HCT116 (cell line): ENCODE data around the gene BRAP. TPM values are rescaled to one million over a fixed set of nuclear protein-coding genes. Genes with fewer than 3 reads are reported as not detected.

Source experiments
- ATAC-seq: fragments of 200-7000 bp; cut with Tn5 transposase; 2 replicates; pipeline ENCODE4 v1.9.1; 2020; ENCODE audit warnings: mild to moderate bottlenecking, moderate library complexity
- BruUV-seq: library from RNA; stranded (reverse); fragments of 400-500 nt; replicated peaks from 2 replicates; lab custom pipeline; 2021; lab: Mats Ljungman, UMichigan
- CTCF ChIA-PET: fragments of 300-600 bp; sonication (Branson Sonifier 250); formaldehyde crosslinking; loops from one replicate; lab custom pipeline; 2021; ENCODE audit warnings: antibody characterized with exemption; lab: Charles Lee
- POLR2A ChIA-PET: fragments of 300-600, 350-600 bp; sonication (Branson Sonifier 250); formaldehyde crosslinking; loops from one replicate; lab custom pipeline; 2021; ENCODE audit warnings: antibody characterized with exemption; lab: Charles Lee
- RAD21 ChIA-PET, 2 experiments: fragments of 300-600 bp; sonication (Branson Sonifier 250); formaldehyde crosslinking; loops; one replicate each; lab custom pipeline; 2023; ENCODE audit warnings: low total read pairs in 2 of 2; ENCODE audit not compliant: uncharacterized antibody in 2 of 2, unreplicated experiment in 2 of 2, low non-redundant PET in 1 of 2; lab: Charles Lee
- DNase-seq: peaks from one replicate; pipeline ENCODE4 v3.0.0-alpha.2; 2010; ENCODE audit warnings: low read depth, low spot score
- H2AFZ ChIP-seq: fragments of 200-600 bp; shearing (Covaris generic), sonication (generic); 2 replicates; pipeline ENCODE4 v1.6.1; 2017; ENCODE audit warnings: low read depth, mixed run types, mixed read lengths, antibody characterized with exemption, low read length; ENCODE audit not compliant: poor library complexity, severe bottlenecking
- H3K27ac ChIP-seq: 2 replicates; pipeline ENCODE4 v1.5.1; 2012; ENCODE audit warnings: low read depth, low read length
- H3K27me3 ChIP-seq: fragments of 200-600 bp; sonication (generic); 2 replicates; pipeline ENCODE4 v1.6.1; 2016; ENCODE audit warnings: mixed run types, low read length, mixed read lengths; ENCODE audit not compliant: insufficient read depth
- H3K36me3 ChIP-seq, 2 experiments: fragments of 200-500 bp in 1 of 2; fragments of 200-600 bp in 1 of 2; sonication (Bioruptor generic) in 1 of 2; sonication (generic) in 1 of 2; 2 replicates each; pipeline versions ENCODE4 v1.5.1 to v1.6.1; 2014 to 2016; ENCODE audit warnings: low read length in 2 of 2, inconsistent platforms in 1 of 2, mixed read lengths in 1 of 2, mixed run types in 1 of 2; ENCODE audit not compliant: insufficient read depth in 2 of 2, control insufficient read depth in 1 of 2
- H3K4me1 ChIP-seq, 2 experiments: fragments of 200-600 bp in 1 of 2; sonication (generic) in 1 of 2; 2 replicates each; pipeline versions ENCODE4 v1.5.1 to v1.6.1; 2012 to 2017; ENCODE audit warnings: low read length in 2 of 2, inconsistent platforms in 1 of 2, mild to moderate bottlenecking in 1 of 2, mixed read lengths in 1 of 2, mixed run types in 1 of 2, moderate library complexity in 1 of 2; ENCODE audit not compliant: insufficient read depth in 2 of 2, control insufficient read depth in 1 of 2
- H3K4me2 ChIP-seq: fragments of 200-600 bp; sonication (generic); 2 replicates; pipeline ENCODE4 v1.6.1; 2017; ENCODE audit warnings: mixed run types, low read length, mixed read lengths
- H3K4me3 ChIP-seq, 2 experiments: fragments of 200-600 bp in 1 of 2; sonication (generic) in 1 of 2; replicated peaks in 1 of 2; 2 replicates each; pipeline ENCODE4 v1.5.1; 2011 to 2016; ENCODE audit warnings: low read length in 2 of 2, control low read depth in 1 of 2, low read depth in 1 of 2, mild to moderate bottlenecking in 1 of 2, mixed read lengths in 1 of 2, mixed run types in 1 of 2
- H3K79me2 ChIP-seq: fragments of 200-600 bp; sonication (generic); 2 replicates; pipeline ENCODE4 v1.6.1; 2017; ENCODE audit warnings: mild to moderate bottlenecking, mixed run types, low read length, moderate library complexity, mixed read lengths; ENCODE audit not compliant: insufficient read depth
- H3K9ac ChIP-seq: fragments of 200-600 bp; sonication (generic); 2 replicates; pipeline ENCODE4 v1.6.1; 2016; ENCODE audit warnings: low read length, mixed read lengths
- H3K9me2 ChIP-seq: fragments of 200-600 bp; sonication (generic), shearing (Covaris generic); 2 replicates; pipeline ENCODE4 v1.6.1; 2017; ENCODE audit warnings: mixed run types, mild to moderate bottlenecking, moderate library complexity; ENCODE audit not compliant: insufficient read depth
- H3K9me3 ChIP-seq, 2 experiments: fragments of 200-500 bp in 1 of 2; fragments of 200-600 bp in 1 of 2; sonication (Bioruptor generic) in 1 of 2; sonication (generic) in 1 of 2; 2 replicates each; pipeline ENCODE4 v1.6.1; 2014 to 2017; ENCODE audit warnings: low read length in 2 of 2, mixed read lengths in 2 of 2, inconsistent platforms in 1 of 2, low read depth in 1 of 2, mild to moderate bottlenecking in 1 of 2, mixed run types in 1 of 2, moderate library complexity in 1 of 2; ENCODE audit not compliant: control insufficient read depth in 1 of 2, insufficient read depth in 1 of 2
- H4K20me1 ChIP-seq: fragments of 200-600 bp; sonication (generic), shearing (Covaris generic); 2 replicates; pipeline ENCODE4 v1.6.1; 2017; ENCODE audit warnings: mixed run types, mild to moderate bottlenecking, moderate library complexity; ENCODE audit not compliant: insufficient read depth
- CBX3 ChIP-seq: IDR thresholded peaks from 2 replicates; pipeline ENCODE4 v1.6.1; 2012; ENCODE audit warnings: low read depth
- CEBPB ChIP-seq: IDR thresholded peaks from 2 replicates; pipeline ENCODE4 v1.6.1; 2012; ENCODE audit warnings: low read depth
- EZH2 ChIP-seq: fragments of 200-600 bp; sonication (generic); IDR thresholded peaks from 2 replicates; pipeline ENCODE4 v1.6.1; 2017; ENCODE audit warnings: antibody characterized with exemption, mixed run types
- POLR2A ChIP-seq: IDR thresholded peaks from 2 replicates; pipeline ENCODE4 v1.7.0; 2011; ENCODE audit warnings: borderline replicate concordance; ENCODE audit not compliant: insufficient read depth, insufficient read length; ENCODE audit errors: extremely low read depth
- RAD21 ChIP-seq: IDR thresholded peaks from 2 replicates; pipeline ENCODE4 v1.6.1; 2012; ENCODE audit warnings: low read depth, mild to moderate bottlenecking
- SP1 ChIP-seq: IDR thresholded peaks from 2 replicates; pipeline ENCODE4 v1.6.1; 2012; ENCODE audit warnings: low read depth
- YY1 ChIP-seq: IDR thresholded peaks from 2 replicates; pipeline ENCODE4 v1.6.1; 2011; ENCODE audit warnings: low read length, low read depth, moderate library complexity, mild to moderate bottlenecking; ENCODE audit not compliant: insufficient replicate concordance; ENCODE audit errors: extremely low read depth
- ZFX ChIP-seq: fragments of 450-650 bp; IDR thresholded peaks from 2 replicates; pipeline ENCODE4 v1.6.1; 2017
- ZNF274 ChIP-seq: fragments of 200-500 bp; sonication (Bioruptor generic); IDR thresholded peaks from 2 replicates; pipeline ENCODE4 v1.6.1; 2014; ENCODE audit warnings: mild to moderate bottlenecking, low read depth, low read length, inconsistent platforms
- intact Hi-C: fragments of 100-400 bp; cut with micrococcal nuclease; formaldehyde crosslinking; loops from 2 replicates; pipeline ENCODE4 v1.10.0; 2022
- total RNA-seq: library from RNA; stranded (reverse); gene quantifications from one replicate; pipeline ENCODE4 v1.2.1, GENCODE V29; 2021; ENCODE audit not compliant: unreplicated experiment
- TF ChIP-seq, protein P1 (sequence below), 3 experiments: fragments of 200-600 bp in 1 of 3; sonication (generic) in 1 of 3; IDR thresholded peaks in 2 of 3; conservative IDR thresholded peaks in 1 of 3; 2 replicates each; pipeline ENCODE4 v1.5.1; 2012 to 2017; ENCODE audit warnings: low read depth in 2 of 3, low read length in 2 of 3, antibody characterized with exemption in 1 of 3, borderline replicate concordance in 1 of 3, control low read depth in 1 of 3, mild to moderate bottlenecking in 1 of 3, mixed read lengths in 1 of 3, mixed run types in 1 of 3, moderate library complexity in 1 of 3; ENCODE audit not compliant: insufficient read depth in 1 of 3
- TF ChIP-seq, protein P2 (sequence below): IDR thresholded peaks from 2 replicates; pipeline ENCODE4 v1.6.1; 2011; ENCODE audit warnings: mild to moderate bottlenecking, low read length, moderate library complexity; ENCODE audit not compliant: insufficient replicate concordance; ENCODE audit errors: extremely low read depth

Gene BRAP
- total RNA-seq, 1 experiment from 2014 or later = 16.7 TPM

DNA sequence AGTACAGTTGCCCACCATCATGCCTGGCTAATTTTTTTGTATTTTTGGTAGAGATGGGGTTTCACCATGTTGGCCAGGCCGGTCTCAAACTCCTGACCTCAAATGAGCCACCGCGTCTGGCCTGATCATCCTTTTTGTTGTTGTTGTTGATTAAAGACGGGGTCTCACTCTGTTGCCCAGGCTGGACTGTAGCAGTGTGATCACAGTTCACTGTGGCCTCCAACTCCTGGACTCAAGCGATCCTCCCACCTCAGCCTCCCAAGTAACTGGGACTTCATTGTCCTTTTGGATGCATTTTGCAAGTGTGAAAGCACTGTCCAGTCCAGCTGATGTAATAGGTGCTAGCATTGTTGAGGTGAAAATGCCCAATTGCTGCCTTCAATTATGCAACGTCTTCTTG lies 59.5 kb downstream of the BRAP start:
- H4K20me1 ChIP-seq = no peaks in the 10 kb centered on the region
- no peaks in the 10 kb centered on the region for H3K9me2 ChIP-seq
- no peaks in the 10 kb centered on the region for H3K9me3 ChIP-seq
- no peaks in the 10 kb centered on the region for H3K27me3 ChIP-seq
- RAD21 ChIA-PET = no interaction called here
- H3K4me1 ChIP-seq = peaks cover 0 to 13% of the 10 kb centered on the region in 2 experiments; a peak in 2 of 4 replicates
- H2AFZ ChIP-seq = no peak overlapping the region
- DNase-seq (no peak), ATAC-seq (no peak)
- CTCF ChIA-PET = no interaction called here
- TF ChIP-seq RAD21 = no peak
- TF ChIP-seq POLR2A = no peak
- TF ChIP-seq ZNF274 = no peak
- TF ChIP-seq SP1 = no peak
- no peak for TF ChIP-seq CEBPB
- TF ChIP-seq EZH2 = no peak
- no peak for TF ChIP-seq ZFX
- no peak for TF ChIP-seq YY1
- TF ChIP-seq, protein P1, sequence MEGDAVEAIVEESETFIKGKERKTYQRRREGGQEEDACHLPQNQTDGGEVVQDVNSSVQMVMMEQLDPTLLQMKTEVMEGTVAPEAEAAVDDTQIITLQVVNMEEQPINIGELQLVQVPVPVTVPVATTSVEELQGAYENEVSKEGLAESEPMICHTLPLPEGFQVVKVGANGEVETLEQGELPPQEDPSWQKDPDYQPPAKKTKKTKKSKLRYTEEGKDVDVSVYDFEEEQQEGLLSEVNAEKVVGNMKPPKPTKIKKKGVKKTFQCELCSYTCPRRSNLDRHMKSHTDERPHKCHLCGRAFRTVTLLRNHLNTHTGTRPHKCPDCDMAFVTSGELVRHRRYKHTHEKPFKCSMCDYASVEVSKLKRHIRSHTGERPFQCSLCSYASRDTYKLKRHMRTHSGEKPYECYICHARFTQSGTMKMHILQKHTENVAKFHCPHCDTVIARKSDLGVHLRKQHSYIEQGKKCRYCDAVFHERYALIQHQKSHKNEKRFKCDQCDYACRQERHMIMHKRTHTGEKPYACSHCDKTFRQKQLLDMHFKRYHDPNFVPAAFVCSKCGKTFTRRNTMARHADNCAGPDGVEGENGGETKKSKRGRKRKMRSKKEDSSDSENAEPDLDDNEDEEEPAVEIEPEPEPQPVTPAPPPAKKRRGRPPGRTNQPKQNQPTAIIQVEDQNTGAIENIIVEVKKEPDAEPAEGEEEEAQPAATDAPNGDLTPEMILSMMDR (IDR thresholded peaks at IDR 0.05 in 2 of 3, conservative IDR thresholded peaks at IDR 0.05 in 1 of 3; ENCODE audit: borderline replicate concordance in 1 of 3, insufficient read depth in 1 of 3, low read depth in 2 of 3, low read length in 2 of 3) = no peak
- TF ChIP-seq CBX3 = no peak
- TF ChIP-seq, protein P2, sequence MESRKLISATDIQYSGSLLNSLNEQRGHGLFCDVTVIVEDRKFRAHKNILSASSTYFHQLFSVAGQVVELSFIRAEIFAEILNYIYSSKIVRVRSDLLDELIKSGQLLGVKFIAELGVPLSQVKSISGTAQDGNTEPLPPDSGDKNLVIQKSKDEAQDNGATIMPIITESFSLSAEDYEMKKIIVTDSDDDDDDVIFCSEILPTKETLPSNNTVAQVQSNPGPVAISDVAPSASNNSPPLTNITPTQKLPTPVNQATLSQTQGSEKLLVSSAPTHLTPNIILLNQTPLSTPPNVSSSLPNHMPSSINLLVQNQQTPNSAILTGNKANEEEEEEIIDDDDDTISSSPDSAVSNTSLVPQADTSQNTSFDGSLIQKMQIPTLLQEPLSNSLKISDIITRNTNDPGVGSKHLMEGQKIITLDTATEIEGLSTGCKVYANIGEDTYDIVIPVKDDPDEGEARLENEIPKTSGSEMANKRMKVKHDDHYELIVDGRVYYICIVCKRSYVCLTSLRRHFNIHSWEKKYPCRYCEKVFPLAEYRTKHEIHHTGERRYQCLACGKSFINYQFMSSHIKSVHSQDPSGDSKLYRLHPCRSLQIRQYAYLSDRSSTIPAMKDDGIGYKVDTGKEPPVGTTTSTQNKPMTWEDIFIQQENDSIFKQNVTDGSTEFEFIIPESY = no peak
- no peaks in the 10 kb centered on the region for H3K79me2 ChIP-seq
- H3K4me2 ChIP-seq = no peak overlapping the region
- H3K4me3 ChIP-seq = no peak overlapping the region
- H3K36me3 ChIP-seq = no peaks in the 10 kb centered on the region
- BruUV-seq = no TSS peak
- POLR2A ChIA-PET = interaction anchor here (0.7 kb wide), 1 partner anchor 1393 kb away, joined by 3 read pairs; no protein-coding TSS in a partner anchor
- H3K27ac ChIP-seq = no peak overlapping the region
- intact Hi-C loops = no loop called here
- no peak overlapping the region for H3K9ac ChIP-seq
